ENCODE measurements around the gene LIPF.

Gene LIPF

DNA sequence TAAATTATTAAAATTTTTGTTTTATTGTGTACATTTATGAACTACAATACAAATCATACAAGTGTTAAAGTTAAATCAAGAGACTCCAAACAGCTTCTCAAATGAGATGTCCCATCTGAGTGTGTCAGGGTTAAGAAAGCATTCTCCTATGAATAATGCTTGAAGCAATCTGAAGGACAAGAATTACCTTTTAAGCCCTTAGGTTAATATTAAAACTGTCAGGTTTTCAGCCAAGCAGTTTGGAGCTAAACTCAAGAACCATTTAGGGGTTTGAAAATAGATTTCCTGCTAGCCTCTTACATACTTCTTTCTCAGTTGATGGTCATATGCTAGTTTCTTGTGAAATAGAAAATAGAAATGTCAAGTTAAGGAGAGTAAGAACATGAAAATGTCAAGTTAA lies 39.4 kb upstream of the LIPF start:
- no peak overlapping the region for H3K4me3 ChIP-seq (ENCODE audit: low read depth, low read length)
- TF ChIP-seq, protein P1, sequence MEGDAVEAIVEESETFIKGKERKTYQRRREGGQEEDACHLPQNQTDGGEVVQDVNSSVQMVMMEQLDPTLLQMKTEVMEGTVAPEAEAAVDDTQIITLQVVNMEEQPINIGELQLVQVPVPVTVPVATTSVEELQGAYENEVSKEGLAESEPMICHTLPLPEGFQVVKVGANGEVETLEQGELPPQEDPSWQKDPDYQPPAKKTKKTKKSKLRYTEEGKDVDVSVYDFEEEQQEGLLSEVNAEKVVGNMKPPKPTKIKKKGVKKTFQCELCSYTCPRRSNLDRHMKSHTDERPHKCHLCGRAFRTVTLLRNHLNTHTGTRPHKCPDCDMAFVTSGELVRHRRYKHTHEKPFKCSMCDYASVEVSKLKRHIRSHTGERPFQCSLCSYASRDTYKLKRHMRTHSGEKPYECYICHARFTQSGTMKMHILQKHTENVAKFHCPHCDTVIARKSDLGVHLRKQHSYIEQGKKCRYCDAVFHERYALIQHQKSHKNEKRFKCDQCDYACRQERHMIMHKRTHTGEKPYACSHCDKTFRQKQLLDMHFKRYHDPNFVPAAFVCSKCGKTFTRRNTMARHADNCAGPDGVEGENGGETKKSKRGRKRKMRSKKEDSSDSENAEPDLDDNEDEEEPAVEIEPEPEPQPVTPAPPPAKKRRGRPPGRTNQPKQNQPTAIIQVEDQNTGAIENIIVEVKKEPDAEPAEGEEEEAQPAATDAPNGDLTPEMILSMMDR (conservative IDR thresholded peaks at IDR 0.05; ENCODE audit: low read depth, low read length), result no peak
- no peak for DNase-seq (ENCODE audit: low read depth)

DNA sequence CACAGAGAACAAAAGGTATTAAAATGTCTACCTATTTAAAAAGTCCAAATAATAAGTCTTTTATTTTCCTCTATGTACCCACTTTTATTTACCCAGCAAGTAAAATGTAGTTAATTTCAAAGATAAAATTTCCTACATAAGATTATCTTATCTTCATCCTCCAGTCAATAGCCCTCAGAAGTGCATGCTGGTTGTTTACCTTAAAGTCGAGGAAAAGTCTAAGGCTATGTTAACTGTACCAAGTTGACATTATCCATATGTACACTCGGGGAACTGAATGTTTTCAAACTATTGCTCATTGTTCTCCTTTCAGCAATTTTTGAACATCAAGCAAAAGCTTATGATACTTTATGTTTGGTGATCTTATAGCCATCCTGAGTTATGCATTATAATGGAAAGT lies 24.1 kb upstream of the LIPF start:
- DNase-seq (ENCODE audit: low read depth), result no peak
- no peak overlapping the region for H3K4me3 ChIP-seq (ENCODE audit: low read depth, low read length)
- TF ChIP-seq, protein P1 (conservative IDR thresholded peaks at IDR 0.05; ENCODE audit: low read depth, low read length), result no peak

GRCh38 chr10:88642209-88642608 lies 22.0 kb upstream of the LIPF start:
- no peak overlapping the region for H3K4me3 ChIP-seq (ENCODE audit: low read depth, low read length)
- TF ChIP-seq, protein P1 (conservative IDR thresholded peaks at IDR 0.05; ENCODE audit: low read depth, low read length), result no peak
- no peak for DNase-seq (ENCODE audit: low read depth)

DNA sequence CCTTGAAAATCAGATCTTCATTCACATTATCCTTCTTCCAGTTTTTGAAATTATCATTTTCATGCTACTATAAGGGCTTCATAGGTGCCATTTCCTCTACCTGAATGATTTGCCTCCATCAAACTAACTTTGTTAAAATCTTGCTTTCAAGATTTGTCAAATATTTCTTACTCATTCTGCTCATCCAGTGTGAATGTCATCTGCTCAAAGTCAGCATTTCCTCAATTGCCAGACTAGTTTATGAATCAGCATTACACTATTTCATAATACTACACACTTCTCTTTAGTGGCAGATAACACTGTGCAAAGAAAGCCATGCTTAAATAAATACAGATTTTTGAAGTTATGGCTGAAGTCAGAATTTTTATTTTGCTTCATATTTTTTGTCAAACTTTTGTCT lies 21.3 kb upstream of the LIPF start:
- no peak overlapping the region for H3K4me3 ChIP-seq (ENCODE audit: low read depth, low read length)
- TF ChIP-seq, protein P1 (conservative IDR thresholded peaks at IDR 0.05; ENCODE audit: low read depth, low read length), result no peak
- peak; percentile 61 for DNase-seq (ENCODE audit: low read depth)

GRCh38 chr10:88647061-88647615 lies 17.1 kb upstream of the LIPF start:
- DNase-seq (ENCODE audit: low read depth), result no peak
- H3K4me3 ChIP-seq (ENCODE audit: low read depth, low read length), result no peak overlapping the region
- TF ChIP-seq, protein P1 (conservative IDR thresholded peaks at IDR 0.05; ENCODE audit: low read depth, low read length), result no peak

GRCh38 chr10:88651101-88651551 lies 13.1 kb upstream of the LIPF start:
- peak; percentile 87 for DNase-seq (ENCODE audit: low read depth)
- H3K4me3 ChIP-seq (ENCODE audit: low read depth, low read length), result no peak overlapping the region
- TF ChIP-seq, protein P1 (conservative IDR thresholded peaks at IDR 0.05; ENCODE audit: low read depth, low read length), result no peak

- H3K4me3 ChIP-seq (ENCODE audit: low read depth, low read length), result no peak overlapping the region
- no peak for DNase-seq (ENCODE audit: low read depth)
- TF ChIP-seq, protein P1 (conservative IDR thresholded peaks at IDR 0.05; ENCODE audit: low read depth, low read length), result no peak
Observed at GRCh38 chr10:88652616-88653015, 11.6 kb upstream of the LIPF start.

All from choroid plexus epithelial cell (primary cell).